ENCODE measurements around the gene CCDC148.

Gene CCDC148

DNA sequence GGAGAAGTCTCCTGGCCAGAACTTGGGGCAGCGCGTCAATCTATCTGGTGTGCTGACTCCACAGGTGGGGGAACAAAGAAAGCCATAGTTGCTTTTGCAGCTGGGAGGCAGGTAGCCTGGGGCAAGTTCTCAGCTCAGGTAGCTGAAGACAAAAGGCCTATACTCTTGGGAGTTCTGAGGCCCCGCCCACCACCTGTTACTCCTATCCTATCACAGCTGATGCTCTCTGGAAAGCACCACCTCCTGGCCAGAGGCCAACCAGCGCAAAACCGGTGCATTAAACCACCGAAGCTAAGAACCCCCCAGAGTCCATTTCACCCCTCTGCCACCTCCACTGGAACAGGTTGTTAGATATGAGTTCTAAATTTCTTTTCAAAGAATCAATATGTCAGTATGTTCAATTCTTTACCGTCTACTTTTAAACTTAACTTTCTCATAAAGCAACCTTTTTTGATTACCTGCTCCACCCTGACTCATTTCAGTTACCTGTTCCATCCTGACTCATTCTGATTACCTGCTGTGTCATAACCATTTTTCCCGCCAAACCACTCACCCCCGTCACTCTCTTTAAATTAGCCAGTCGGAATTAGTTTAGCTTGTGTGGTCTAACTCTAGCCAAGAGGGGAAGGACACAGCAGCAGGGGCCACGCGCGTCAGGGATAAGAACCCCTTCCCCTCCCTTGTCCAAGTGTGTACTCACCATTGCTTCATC is 311.5 kb downstream of the CCDC148 start:
- DNase-seq = no peak

DNA sequence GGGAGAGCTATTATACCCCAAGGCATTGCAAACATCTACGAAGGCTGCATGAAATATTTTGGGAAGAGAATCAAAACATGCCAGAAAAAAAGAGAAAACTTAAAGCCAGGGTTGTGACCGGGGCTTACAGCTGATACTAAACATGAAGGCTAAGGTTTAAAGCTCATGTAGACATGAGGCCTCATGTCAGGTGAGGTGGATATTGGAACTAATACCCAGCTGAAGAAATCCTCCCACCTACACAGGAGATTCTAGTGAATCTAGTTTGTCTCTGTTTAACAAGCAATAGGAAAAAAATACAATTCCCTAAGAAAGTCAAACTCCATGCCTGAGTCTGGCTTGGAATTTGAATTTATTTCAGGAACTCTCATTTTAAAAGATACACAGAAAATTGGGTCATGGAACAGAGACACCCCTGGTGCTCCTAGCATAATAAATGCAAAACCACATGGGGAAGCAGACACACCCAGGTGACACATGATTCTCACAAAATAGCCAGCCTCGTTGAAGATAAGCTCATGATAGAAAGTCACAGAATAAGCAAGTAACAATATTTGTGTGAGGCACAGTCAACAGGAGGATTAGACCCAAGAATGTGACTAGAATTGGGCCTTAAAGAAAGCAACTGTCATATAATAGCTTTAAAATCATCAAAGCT is 312.7 kb downstream of the CCDC148 start:
- no peak for DNase-seq

DNA sequence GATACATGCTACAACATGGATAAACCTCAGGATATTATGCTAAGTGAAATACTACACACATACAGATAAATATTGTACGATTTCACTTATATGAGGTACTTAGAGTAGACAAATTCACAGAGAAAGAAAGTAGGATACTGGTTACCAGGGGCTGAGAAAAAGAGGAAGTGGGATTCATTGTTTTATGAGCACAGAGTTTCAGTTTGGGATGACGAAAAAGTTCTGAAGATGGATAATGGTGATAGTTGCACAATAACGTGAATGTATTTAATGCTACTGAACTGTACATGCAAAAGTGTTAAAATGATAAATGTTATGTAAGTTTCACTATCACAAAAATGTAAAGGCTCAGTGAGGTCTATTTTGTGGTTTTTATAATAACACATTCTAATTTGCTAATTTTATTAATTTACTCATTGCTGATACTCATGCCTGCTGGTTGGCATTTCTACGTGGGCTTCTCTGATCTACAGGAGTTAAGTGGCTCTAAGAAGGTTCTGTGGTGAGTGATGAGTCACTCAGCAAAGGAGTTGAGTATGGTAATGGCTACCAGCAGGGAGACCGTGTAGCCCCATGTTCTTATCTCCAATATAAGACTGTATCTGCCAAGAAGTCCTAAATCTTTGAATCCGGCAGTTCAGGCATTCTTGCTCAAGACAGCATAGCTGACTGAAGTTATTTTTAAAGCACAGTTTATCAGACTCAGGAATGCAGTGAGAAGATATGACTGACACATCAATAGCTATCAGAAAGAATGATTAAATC is 313.8 kb downstream of the CCDC148 start:
- no peak for DNase-seq

DNA sequence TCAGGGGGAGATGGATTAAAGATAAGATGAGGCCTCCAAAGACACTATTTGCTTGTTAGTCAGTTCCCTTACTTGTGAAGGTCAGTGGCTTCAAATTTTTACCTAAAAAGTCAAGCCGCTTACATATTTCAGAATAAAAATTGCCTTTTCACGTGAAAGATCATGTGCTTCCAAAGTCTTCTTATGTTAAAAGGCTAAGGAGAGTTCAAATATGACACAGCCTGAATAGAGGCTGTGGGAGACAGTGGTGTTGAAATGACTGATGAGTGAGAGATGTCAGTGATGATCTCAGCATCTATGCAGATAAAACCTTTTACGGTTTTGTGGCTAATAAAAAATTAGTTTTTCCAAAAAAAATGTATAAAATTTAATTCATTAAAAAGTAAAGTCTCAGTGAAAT is 314.4 kb downstream of the CCDC148 start:
- no peak for DNase-seq

DNA sequence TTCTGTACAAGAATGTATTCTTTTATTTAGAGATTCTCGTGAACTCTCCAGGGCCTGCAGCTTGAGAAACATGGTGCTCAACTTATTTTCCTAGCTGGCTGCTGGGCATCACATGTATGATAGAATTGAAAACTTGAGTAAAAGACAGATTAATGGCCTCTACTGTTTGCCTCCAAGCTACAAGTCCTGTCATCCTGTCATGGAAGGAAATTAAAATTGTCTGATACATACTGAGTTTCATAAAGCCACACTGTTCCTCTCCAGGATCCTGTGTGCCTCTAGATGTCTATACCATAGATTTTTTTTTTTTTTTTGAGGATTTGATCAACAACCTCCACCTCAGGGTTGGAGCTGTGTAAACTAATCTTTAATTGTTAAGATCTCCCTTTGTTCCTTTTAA is 316.4 kb downstream of the CCDC148 start:
- DNase-seq = no peak

DNA sequence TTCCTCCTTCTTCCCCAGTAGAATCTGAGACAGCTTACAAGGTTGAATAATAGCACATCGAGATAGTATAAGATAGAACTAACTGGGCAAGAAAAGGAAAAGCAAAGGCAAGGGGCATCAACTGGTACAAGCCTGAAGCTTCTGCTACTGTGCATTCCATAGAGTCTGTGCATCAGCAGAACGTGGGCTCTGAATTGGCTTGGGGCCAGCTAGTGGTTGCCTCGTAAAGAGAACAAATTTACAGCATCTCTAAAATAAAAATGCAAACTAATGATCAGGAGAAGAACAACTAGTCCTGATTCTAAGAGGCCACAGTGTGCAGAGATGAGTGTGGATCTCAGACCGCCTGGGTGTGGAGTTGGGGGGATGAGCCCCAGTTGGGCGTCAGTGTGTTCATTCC is 318.3 kb downstream of the CCDC148 start:
- DNase-seq = no peak

DNA sequence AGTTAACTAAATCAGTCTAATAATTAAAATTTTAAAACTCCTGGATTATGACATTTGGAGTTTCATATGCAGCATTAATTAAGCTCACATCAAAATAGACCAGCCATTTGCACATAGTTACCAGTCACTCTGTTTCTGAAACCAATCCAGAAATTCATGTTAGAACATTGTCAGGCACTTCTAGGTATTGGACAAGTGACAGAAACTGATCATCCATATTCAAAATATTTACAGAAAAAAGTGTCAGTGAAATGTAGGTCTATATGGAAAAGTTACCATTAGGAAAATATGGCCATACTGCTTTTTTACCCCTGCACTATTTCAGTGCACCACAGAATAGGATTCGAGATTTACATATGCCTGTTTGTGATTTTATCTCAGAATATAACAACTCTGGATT is 321.5 kb downstream of the CCDC148 start:
- no peak for DNase-seq

DNA sequence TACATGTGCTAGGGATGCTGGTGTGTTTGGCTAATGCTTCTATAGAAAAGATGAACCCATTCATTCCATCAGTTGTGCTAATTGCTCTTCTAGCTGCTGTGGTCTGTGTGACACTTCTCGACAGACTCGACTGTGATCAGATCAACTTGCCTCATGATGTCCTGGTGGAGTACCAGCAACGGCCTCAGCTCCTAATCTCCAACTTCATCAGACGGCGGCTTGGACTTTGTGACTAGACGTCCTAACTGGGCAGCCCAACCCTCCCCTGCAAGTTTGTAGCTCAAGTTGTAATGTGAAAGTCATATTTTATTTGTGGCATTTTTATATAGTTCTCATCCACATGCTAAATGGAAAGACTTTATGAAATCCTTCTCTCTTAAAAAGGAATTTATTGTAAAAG is 321.9 kb downstream of the CCDC148 start:
- DNase-seq = no peak

DNA sequence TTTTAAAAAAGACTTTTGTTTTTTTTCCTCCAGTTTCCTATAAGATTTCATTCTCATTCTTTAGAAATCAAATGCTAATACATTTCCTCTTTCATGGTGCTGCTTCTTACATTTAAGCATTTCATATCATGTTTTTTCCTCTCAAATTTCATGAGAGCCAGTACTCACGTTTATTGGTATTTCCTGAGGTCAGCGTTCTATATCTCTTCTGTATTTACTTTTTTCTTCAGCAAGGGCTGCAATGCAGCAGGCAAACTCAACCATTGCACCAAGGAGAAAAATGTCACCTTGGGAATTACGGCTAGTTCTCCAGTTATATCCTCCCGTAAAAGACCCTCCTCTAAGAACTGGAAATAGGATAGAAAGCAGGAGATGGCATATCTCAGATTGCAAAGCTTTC is 322.5 kb downstream of the CCDC148 start:
- DNase-seq = no peak

DNA sequence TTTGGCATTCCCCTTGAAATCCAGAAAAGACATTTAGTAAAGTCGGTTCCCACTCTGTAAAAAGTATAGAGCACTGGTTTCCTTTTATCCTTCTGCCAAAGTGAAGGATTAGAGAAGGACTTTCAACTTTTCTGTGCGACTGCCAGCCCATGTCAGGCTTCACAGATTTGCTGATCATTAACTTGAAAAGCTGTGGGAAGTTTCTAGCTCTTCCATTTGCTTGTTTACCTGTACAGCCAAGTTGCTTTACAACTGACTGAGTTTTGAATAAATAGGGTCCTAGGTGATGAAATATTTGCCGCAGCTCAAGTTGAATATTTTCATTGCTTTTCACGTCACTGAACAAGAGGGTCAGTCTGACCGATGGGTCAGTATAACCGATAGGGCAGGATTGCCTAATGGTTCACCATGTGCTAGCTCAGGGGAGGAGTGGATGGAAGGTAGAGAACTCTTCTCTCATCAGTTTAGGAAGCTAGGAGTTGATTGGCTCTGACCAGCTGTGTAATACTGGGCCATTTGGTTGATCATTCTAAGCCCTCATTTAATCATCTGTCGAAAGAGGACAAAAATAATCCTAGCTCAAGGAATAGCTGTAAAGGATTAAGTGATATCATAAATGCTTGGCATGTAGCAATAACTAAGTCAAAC is 324.5 kb downstream of the CCDC148 start:
- DNase-seq = no peak

DNA sequence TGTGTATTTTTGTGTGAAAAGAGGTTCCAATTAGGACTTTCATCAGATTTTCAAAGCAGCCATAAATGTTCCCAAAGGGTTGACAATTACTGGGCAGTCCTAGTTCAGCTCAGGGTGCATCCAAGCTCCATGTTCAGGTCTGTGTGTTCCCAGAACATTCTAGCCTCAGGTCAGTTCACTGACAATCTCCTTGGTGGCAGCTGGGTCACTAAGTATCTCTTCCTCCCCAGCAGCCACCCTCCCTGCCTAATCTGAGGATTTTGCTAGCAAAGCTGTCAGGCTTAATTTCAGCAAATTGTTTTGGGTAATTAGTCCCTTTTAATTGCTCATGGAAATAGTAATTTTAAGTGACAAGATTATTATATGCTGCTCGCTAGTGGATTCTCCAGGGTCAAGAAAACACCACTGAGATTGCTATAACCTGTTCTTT is 325.1 kb downstream of the CCDC148 start:
- DNase-seq = no peak

DNA sequence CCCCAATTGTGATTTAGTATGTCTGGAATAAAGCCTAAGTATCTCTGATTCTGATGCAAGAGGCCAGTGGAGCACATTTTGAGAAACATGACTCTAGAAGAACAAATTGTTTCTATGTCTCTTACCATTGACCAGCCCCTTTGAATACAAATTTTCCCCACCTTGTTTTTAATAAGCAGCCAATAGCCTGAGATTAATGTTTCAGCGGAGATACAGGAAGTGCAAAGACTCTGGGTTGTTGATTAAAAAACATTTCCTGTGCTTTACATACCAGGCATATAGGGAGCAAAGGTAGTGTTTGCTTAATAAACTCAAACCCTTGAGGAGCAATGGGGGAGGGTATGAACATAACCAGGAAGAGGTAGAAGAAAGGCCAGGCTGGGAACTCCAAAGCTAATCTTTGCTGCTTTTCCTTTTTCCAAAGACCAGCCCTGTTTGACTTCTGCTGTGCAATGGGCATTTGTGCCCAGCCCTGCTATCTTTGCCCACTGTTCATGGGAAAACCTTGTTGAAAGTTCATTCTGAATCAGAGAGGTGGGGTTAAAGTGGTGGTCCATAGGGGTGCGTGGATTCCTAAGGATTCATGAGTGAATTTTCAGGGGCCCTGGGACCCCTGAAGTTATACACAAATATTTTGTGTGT is 325.6 kb downstream of the CCDC148 start:
- DNase-seq = no peak

DNA sequence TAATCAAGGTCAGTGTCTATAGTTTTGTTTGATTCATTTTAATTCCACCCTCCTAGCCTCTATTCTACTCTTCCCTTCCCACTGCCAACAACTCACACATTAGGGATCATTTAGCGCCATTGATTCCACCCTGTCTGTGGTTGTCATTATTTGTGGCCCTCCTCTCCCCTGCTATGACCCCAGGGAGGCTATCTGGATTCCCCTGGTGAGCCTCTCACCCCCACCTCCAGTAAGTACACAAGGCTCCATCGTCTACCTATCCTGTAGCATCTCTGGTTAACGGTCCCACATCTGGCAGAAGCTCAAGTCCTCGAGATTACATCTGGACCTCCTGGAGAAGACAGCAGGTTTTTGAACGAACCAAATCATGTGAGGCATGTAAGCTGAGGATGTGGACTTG is 327.5 kb downstream of the CCDC148 start:
- no peak for DNase-seq

DNA sequence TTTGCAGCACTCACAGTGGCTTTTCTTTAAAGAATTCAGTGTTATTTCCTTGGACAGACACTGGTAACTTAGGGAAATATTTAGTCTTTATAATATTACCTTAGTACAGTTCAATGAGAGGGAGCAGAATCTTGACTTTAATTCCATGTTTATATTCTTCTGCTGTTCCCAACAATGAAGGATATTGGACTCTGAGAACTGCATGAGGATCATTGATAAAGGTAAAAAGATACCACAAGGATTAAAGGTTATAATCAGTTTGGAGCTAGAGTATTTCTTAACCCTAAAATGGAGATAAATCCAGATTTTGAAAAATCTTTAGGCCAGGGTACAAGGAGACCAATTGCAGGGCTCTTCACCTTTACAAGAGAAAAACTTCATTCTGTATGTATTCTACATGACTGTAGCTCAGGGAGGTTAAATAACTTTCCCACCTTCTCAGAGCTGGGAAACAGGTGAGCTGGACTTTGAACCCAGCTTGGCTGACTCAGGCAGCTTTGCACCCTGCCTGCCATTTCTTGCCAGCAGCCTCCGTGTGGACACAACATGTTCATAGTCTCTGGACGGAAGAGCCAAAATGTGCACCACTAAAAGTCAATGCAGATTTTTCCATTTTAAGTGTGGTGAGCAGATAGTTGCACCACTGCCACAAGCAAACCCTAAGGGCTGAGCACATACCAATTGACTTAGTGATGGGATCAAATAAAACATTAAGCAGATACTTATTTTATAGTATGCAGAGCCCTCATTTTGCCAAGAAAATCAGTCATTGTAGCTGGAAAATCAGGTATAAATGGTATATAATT is 328.2 kb downstream of the CCDC148 start:
- DNase-seq = no peak

DNA sequence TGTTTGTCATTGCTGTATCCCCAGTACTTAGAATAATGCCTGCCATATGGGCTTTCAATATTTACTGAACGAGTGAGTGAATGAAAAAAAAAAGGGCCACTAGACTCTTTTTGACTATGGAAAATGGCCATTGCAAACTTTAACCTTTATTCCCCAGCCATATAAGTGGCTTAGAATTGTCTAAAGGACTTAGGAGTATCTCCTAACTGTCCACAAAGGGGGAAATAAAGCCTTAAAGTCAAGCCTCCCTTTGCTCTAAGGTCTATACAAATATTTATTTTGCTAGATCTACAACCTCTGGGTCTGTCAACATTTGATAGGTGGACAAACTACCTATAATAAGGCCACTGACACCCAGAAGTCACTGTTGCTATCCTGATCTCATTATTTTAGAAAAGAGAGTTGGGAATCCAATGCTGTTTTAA is 329.2 kb downstream of the CCDC148 start:
- DNase-seq = no peak

DNA sequence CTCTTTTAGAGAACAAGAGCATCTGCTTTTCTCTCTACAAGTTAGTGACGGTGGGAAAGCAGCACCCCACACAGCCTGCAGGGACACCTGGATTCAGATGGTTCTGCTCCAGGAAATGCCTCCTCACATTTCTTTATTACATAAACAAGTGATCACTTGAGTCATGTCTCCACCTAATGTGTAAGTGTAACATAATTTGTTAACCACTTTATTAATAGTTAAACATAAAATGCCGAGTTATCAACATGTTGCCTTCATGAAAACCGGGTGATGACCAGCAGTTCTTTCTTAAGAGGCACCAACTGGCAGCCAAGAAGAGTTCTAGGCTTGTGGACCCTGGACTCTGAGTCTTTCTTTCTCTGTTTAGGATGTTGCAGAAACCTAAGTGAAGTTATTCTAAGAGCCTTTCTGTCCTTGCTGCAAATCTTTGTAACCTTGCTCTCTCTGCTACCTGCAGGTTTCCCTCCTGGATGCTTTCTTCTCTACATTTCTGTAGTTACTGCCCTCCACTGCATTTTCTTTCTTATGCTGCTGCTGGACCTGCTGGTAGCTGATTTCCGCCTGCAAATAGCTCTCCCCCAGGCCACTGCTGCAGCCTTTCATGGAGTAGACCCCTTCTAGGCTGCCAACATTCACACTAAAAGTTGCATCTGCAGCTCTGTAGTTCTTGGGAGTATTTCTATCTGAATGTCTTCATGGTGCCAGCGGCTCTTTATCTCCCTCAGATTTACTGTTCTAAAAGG is 330.6 kb downstream of the CCDC148 start:
- DNase-seq = no peak

DNA sequence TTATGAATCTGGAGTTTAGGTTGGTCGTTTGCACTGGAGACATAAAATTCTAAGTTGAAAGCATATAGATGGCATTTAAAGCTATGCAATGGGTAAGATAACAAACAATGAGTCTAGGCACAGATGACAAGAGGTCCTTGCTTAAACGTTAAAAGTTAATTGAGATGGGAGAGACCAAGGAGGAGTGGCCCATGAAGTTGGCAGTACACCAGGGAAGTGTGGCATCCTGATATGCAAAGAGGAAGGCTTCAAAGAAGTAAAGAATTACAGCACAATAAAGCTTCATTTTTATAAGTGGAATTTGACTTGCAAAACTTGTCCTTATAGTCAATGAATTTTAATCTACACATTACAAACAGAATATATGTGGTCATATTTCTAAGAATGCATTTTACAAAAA is 331.7 kb downstream of the CCDC148 start:
- DNase-seq = no peak
